Stimulated activated CD8-positive, alpha-beta memory T cell treated with anti-CD3 and anti-CD28 coated beads, Interleukin-4, amount 100 ng/mL, for 4 hours (primary cell): ENCODE data around the gene PPP2R3A.

Experiments
- DNase-seq, 2 donors: peaks; one replicate each; pipeline ENCODE4 v3.0.0-alpha.2; 2020; ENCODE audit warnings: low read depth in 2 of 2, low spot score in 1 of 2

The PPP2R3A gene

GRCh38 chr3:136192831-136193230, 227.3 kb downstream of the PPP2R3A start:
- DNase-seq, result no peak

DNA sequence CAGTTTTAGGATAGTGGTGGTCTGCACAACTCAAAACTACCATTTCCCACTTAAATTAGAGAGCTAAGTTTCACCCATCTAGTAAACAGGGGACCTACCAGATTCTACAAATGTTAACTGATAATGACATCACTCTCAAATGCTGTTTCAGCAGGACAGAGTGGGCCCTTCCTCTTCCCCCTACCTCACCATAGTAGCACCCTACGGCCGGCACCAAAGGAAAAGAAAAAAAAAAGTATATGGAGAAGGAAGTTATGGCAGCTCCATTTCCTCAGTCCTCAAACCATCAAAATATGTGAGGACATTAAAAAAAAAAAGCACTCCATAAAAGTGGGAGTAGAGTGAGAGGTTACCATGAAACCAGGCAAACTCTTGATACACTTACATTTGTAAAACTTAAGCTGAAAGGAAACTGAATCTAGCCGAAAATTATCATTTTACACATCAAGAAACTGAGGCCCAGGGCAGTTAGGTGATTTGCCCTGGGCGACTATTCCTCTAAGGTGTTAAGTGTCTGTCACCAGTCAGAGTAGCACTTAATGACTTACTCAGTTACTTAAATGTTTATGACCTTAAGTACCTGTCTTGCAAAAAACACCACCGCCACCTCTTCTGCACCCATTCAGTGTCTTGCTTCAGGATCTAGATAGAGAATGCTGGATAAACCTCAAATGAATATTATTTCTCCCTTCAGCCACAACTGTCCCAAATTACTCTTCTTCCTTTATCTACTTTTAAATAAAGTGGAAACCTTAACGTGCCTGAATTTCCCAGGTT, 227.9 kb downstream of the PPP2R3A start:
- DNase-seq, result no peak

GRCh38 chr3:136194409-136195257, 229.1 kb downstream of the PPP2R3A start:
- DNase-seq, result peak; percentile 41 to 65

DNA sequence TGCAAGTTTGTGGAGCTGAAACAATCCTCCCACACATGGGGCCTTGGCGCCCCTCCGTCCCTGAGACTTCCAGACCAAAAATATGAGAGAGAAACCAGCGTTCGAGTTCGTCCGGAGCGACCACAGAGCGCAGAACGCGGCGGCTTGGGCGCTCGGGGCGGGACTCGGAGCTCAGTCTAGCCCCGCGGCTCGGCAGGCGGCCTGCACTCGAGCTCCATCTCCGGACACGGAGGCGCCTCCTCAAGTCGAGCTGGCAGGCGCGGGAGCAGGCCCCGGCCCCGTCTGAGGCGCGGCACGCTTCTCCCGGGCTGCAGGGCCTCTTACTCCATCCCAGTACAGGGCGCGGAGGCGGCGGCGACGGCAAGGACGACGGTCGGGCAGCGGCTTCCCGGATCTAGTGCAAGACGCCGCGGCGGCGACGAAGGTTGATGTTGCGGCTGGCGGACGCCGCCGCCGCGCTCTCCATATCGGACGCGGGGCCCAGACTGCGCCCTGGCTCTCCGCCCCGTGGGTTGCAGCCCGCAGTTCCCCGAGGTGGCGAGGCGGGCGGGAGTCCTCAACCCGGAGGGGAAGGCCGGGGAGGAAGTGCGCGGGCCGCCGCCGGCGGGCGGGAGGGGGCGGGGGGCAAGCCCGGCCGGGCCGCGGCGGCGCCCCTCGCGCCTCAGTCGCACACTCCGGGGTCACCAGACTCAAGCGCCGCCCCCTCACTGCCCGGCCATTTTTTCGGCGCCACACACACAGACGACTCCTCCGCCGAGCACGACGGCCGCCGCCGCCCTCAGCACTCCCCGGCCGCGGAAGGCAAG, 229.9 kb downstream of the PPP2R3A start:
- peak; percentile 42 to 44 for DNase-seq

GRCh38 chr3:136196064-136196400, 230.5 kb downstream of the PPP2R3A start, which contains the start of gene MSL2:
Gene MSL2, minus strand, starts transcription at chr3:136196335. Its CDS starts 1,222 bp downstream, at chr3:136195113.
- no peak for DNase-seq

DNA sequence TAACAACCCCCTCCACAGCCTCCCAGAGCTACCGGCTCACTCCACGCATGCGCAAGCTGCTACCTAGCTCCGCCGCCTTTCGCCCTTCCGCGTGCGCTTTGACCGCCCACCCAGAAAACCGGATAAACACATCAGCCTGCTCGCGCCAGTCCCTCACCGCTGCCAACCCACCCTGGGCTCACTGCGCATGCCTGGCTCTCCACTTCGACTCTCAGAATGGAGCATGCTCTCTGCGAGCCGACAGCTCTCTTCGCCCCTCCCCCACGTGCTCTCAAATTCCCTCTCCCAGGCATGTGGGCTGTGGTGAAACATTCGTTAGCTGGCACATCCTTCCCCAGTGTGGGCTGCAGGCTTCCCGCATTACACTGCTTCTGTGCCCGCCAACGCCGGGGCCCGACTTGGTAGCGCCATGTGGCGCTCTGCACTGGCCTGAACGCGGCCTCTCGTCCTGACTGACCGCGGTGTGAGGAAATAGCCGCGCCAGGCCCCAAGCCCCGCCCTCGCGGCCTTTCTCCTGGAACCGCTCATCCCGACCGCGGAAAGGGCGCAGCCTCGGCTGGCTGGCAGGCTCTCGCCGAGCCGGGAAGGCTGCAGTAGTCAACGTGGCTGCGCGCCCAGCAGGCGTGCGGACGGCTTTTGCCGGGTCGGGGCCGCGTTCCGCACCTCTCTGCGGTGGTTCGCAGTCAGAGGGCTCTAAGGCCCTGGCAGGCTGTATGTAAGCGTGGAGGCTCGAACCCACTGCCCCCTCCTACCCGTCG, 231.1 kb downstream of the PPP2R3A start:
- peak; percentile 99 to 100 for DNase-seq

DNA sequence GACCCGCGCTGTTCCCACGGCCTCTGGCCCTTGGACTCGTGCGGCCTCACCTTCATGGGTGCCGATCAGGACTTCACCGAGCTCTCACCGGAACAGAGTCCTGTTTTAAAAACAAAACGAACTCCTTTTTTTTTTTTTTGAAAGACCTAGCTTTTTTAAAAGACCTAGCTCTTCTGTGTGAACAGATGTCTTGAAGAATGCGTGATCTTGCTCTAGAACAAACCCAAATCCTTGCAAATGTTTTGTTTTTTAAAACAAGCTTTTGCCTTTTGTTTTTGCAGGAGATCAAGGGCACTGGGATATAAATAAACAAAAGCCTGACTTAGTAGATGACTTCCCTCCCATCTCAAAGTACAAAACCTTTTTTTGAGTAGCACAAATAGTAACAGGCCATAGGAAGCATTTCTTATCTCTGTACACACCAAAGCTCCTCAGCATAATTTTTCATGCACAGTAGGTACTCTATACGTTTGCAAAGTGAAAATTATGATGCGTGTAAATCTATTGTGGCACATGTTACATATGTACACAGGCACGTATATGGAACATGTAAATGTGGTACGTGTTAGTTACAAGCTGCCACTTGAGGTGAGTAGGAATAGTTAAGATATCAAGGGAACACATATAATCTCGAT, 231.7 kb downstream of the PPP2R3A start:
- DNase-seq, result no peak
